ENCODE measurements around the gene ME1.

GRCh38 chr6:83285917-83286316 is 144.9 kb downstream of the ME1 start:
- TF ChIP-seq IRF2 (CRISPR knock-in tag; IDR thresholded peaks at IDR 0.05; ENCODE audit: borderline replicate concordance, low read depth) = no peak
- TF ChIP-seq CTCF (IDR thresholded peaks at IDR 0.05) = no peak
- no peak for TF ChIP-seq ZNF281 (CRISPR knock-in tag; IDR thresholded peaks at IDR 0.05)
- no peak for TF ChIP-seq CREB1 (CRISPR knock-in tag; IDR thresholded peaks at IDR 0.05)
- no peak for TF ChIP-seq SMAD3 (CRISPR knock-in tag; IDR thresholded peaks at IDR 0.05; ENCODE audit: borderline replicate concordance)
- no peak for TF ChIP-seq NR1H2 (CRISPR knock-in tag; IDR thresholded peaks at IDR 0.05)
- no peak for TF ChIP-seq EMX1 (CRISPR knock-in tag; IDR thresholded peaks at IDR 0.05)
- no peak for TF ChIP-seq USF2 (CRISPR knock-in tag; IDR thresholded peaks at IDR 0.05)
- no peak for TF ChIP-seq MYBL2 (CRISPR knock-in tag; IDR thresholded peaks at IDR 0.05)
- TF ChIP-seq ZNF396 (CRISPR knock-in tag; IDR thresholded peaks at IDR 0.05; ENCODE audit: borderline replicate concordance) = no peak
- TF ChIP-seq GABPB1 (CRISPR knock-in tag; IDR thresholded peaks at IDR 0.05) = no peak
